ENCODE measurements around the gene PIK3R3.

The PIK3R3 gene

DNA sequence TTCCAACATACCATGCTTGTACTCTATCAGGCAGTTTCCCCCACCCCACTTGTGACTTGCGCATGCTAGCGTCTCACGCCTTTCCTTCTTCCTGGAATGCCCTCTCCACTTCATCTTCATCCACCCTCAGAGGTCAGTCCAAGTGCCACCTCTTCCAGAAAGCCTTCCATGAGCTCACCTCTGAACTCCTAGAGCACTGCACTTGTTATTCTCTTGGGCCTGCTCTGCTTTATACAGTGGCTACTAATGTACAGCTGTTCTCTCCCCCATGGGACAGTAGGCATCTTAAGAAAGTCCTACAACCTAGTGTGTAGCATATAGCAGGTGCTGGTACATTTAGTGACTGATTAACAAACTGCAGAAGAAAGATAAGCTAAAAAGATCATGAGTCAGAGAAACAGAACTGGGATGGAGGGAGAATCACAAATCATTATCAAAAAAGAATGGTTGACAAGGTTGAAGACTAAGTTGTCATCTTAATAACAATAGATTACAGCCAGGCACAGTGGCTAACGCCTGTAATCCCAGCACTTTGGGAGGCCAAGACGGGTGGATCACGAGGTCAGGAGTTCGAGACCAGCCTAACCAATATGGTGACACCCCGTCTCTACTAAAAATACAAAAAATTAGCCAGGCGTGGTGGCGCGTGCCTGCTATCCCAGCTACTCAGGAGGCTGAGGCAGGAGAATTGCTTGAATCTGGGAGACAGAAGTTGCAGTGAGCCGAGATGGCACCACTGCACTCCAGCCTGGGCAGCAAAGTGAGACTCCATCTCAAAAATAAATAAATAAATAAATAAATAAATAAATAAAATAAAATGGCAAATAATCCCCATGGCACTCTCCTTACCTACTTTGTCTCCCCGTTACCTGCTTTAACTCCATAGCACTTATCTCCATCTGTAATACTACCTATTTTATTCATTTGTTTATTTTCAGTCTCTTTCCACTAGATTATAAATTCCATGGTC, 26.2 kb upstream of the PIK3R3 start:
- DNase-seq (ENCODE audit: low read depth in 2 of 3, low spot score in 2 of 3): no peak

GRCh38 chr1:46157916-46158311, 25.5 kb upstream of the PIK3R3 start:
- no peak for DNase-seq (ENCODE audit: low read depth in 2 of 3, low spot score in 2 of 3)

- no peak for DNase-seq (ENCODE audit: low read depth in 2 of 3, low spot score in 2 of 3)
Measured at GRCh38 chr1:46153732-46154131, 21.3 kb upstream of the PIK3R3 start.

- no peak for DNase-seq (ENCODE audit: low read depth in 2 of 3, low spot score in 2 of 3)
Measured at GRCh38 chr1:46153228-46153627, 20.8 kb upstream of the PIK3R3 start.

DNA sequence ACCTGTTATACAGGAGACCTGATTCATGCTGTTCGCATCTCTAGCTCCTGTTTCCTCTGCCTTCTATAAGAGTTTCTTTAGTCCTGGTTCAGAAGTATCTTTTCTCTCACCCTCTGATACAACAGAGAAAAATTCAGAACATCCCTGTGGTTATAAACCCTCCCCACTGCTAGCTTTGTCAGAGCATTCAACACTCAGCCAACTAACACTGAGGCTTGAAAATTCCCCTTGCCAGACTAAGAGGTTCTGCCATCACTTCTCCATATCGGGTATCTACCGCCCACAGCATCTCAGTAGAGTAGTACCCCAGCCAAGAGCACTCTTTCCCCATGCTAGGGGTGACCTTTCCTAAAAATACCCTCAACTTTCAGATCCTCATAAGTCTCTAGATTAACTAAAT, 19.6 kb upstream of the PIK3R3 start:
- DNase-seq (ENCODE audit: low read depth in 2 of 3, low spot score in 2 of 3): no peak

GRCh38 chr1:46150085-46150484, 17.7 kb upstream of the PIK3R3 start:
- DNase-seq (ENCODE audit: low read depth in 2 of 3, low spot score in 2 of 3): no peak

GRCh38 chr1:46148318-46148717, 15.9 kb upstream of the PIK3R3 start:
- no peak for DNase-seq (ENCODE audit: low read depth in 2 of 3, low spot score in 2 of 3)

GRCh38 chr1:46137916-46138315, 5.5 kb upstream of the PIK3R3 start:
- DNase-seq (ENCODE audit: low read depth in 2 of 3, low spot score in 2 of 3): no peak

DNA sequence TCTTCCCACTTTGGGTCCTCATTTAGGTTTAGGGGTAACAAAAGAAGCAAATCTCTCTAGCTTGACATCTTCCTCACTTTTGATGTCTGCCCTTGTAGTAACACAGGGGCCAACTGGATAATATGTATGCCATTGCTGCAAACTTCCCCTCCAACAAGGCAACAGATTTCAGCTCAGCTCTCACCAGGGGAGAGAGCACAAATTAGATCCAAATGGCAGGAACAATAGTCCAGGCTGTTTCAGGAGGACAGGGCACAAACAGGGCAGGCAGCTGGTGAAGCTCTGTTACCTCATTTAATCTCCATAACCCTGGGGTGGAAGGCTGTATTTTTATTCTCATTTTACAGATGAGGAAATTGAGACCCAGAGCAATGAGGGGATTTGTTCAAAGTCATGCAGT, 4.3 kb upstream of the PIK3R3 start:
- no peak for DNase-seq (ENCODE audit: low read depth in 2 of 3, low spot score in 2 of 3)

- DNase-seq (ENCODE audit: low read depth in 2 of 3, low spot score in 2 of 3): no peak
Measured at GRCh38 chr1:46134660-46135331, 2.4 kb upstream of the PIK3R3 start.

- DNase-seq (ENCODE audit: low read depth in 2 of 3, low spot score in 2 of 3): no peak
Measured at GRCh38 chr1:46133781-46134350, 1.4 kb upstream of the PIK3R3 start.

- no peak for DNase-seq (ENCODE audit: low read depth in 2 of 3, low spot score in 2 of 3)
Measured at GRCh38 chr1:46133181-46133658, 791 bp upstream of the PIK3R3 start.

DNA sequence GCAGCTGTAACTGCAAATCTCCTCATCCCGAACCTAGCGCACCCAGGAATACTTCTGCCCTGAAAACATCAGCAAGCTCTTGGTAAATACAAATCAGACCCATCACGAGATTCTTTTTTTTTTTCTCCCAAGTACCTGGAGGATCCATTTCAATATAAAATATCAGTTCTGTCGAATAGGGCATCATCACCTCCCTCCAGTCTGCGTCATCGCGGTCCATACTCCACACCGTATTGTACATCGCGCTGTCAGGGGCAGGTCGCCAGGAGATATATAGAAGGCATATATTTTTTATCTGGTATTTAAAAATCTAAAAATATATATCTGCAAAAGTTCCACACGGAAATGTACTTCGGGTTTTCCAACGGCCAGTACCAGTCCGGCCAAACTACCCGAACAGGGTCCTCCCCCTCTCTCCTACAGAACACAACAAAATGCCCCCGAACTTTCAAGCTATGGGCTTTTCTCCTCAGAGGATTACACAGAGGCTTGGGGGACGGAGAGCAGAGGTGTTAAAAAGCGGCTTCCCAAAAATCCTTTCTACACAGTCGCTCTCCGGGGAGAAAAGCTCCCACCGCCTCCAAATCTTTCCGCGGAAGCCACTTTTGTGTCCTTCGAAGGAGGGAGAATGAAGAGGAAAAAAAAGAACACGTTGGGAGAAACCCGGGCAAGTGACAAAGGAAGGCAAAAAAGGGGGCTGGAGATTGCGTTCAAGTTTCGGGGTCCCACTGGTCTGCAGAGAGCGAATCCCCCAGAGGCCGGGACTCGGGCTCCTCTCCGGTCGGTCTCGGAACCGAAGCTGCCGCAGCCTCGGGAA, 509 bp downstream of the PIK3R3 start:
- peak in 1 of 3 experiments; percentile 16 for DNase-seq (ENCODE audit: low read depth in 2 of 3, low spot score in 2 of 3)

DNA sequence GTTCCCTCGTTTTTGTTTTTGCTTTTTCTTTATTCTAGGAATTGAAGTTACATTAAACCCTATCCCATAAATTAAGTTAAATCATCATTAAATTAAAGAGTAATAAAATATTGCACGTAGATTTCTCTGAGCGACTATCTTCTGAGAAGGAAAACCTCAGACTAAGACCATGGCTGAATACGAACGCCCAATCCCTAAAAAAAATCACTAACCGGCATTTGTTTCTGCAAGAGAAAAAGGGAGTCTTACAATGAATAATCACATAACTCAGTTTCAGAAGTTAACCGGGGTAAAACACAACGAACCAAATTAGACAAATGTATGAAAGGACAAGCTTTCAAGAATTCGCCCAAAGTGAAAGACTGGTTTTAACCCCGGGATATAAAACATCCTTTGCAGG, 1.3 kb downstream of the PIK3R3 start:
- DNase-seq (ENCODE audit: low read depth in 2 of 3, low spot score in 2 of 3): no peak

GRCh38 chr1:46130606-46131005, 1.8 kb downstream of the PIK3R3 start:
- no peak for DNase-seq (ENCODE audit: low read depth in 2 of 3, low spot score in 2 of 3)

DNA sequence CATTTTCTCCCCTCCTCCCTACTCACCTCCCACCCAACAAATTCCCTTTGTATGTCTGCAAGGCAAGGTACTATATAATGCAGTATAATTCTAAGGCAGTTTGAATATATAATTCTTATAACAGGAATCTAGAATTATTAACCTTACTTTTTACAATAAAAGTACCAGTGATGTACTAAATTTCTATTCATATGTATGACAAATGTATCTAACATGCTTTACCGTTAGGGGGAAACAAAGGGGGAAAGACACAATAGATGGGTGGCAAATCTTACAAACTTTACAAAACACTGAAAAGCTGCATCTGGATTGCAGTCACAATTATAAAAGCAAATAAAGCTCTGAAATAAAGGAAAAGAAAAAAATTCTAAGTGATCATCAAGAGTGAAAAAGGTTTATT, 2.3 kb downstream of the PIK3R3 start:
- no peak for DNase-seq (ENCODE audit: low read depth in 2 of 3, low spot score in 2 of 3)

GRCh38 chr1:46128344-46128743, 4.1 kb downstream of the PIK3R3 start:
- DNase-seq (ENCODE audit: low read depth in 2 of 3, low spot score in 2 of 3): no peak

DNA sequence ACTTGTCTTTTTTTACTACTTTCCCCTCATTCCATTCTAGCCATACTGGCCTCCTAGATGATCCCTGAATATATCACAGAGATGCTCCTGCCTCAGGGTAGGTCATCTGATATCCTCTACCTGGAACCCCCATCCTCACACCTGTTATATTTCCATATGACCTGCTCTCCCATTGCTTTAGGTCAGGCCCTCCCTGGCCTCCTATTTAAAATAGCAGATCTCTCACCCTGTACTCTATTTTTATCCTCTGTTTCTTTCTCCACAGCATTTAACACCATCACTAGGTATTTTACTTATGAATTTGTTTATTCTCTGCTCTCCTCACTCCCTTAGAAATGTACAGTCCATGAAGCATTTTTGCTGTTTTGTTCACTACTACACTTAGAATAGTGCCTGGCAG, 13.6 kb downstream of the PIK3R3 start:
- DNase-seq (ENCODE audit: low read depth in 2 of 3, low spot score in 2 of 3): no peak

DNA sequence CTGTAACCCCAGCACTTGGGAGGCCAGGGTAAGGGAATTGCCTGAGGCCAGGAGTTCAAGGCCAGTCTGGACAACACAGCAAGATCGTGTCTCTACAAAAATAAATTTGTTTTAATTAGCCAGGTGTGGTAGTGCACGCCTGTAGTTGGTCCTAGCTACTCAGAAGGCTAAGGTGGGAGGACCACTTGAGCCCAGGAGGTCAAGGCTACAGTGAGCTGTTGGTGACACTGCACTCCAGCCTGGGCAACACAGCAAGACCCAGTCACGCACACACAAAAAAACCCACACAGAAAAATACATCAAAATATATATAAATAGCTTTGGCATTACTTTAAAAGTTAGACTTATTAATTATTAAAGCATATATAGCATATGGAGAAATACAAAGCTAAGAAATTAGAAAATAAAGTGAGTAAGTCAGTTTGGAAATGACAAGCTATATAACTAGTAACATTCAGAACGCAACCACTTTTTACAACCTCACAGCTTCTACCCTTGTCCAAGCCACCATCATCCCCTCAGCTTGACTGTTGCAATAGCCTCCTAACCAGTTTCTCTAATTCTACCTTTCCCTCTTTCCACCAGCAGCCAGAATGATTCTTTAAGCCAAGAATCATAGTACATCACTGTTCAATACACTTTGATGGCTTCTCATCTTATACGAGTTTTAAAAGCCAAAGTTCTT, 14.5 kb downstream of the PIK3R3 start:
- DNase-seq (ENCODE audit: low read depth in 2 of 3, low spot score in 2 of 3): no peak

GRCh38 chr1:46114925-46115603, 17.4 kb downstream of the PIK3R3 start:
- no peak for DNase-seq (ENCODE audit: low read depth in 2 of 3, low spot score in 2 of 3)
